COR-L47 (cell line): ENCODE results near the gene RBKS.
A peak's percentile ranks its signal among the peaks of the same experiment; 100 is the strongest.

ENCODE experiments used
- DNase-seq: peaks from one replicate; lab custom pipeline; 2025; lab: John Stamatoyannopoulos, UW

RBKS gene

DNA sequence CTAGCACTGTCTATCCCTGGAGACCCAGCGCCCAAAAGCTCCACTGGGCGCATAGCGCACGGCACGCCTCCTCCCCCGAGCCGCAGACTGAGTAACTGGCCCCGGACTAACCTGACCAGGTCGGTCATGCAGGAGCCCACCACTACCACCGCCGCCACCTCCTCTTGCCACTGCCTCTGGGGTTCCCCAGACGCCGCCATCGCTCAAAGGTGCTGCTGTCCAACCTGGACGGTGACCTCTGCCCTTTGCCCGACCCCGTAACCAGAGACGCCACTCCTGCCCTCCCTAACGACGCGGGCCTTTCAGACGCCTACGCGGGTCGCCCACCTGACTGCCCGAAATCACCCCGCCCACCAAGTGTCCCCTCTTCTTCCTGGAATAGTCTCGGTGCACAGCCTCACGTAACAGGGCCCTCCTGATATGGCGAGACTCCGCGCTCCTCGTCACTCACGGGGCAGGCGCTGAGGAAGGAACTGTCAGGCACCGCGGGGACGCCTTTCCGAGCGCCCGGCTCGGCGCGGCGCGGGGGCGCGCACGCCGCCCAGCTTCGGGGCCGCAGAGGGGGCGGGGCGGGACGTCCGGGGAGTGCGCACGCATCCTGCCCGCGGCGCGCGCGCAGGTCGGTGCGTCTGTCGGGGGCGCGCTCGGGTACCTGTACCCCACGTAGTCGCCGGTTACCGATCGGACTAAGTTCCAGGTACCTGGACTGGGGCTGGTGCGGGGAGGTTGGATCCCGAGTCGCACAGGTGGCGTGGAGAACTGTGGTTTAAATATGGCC, at the start of gene RBKS, which contains the start of gene BABAM2:
TSS of gene RBKS (minus strand) at position 242 of the 778 bp plus-strand sequence. CDS start at position 200, 42 bp downstream.
TSS of gene BABAM2 (plus strand) at position 584 of the 778 bp plus-strand sequence. CDS start 3,828 bp downstream, outside the sequence.
- DNase-seq: peak; percentile 86

DNA sequence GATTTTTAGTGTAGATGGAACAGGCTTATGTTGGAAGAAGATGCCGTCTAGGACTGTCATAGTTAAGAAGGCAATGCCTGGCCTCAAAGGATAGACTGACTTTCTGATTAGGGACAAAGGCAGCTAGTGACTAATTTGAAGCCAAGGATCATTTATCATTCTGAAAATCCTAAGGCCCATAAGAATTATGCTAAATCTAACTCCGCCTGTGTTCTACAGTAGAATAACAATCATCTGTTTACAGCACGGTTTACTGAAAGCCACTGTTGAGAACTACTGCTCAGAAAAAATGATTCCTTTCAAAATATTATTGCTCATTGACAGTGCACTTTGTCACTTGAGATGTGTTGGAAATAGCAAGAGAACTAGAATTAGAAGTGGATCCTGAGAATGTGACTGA, 44.8 kb upstream of the RBKS start:
- DNase-seq: no peak

DNA sequence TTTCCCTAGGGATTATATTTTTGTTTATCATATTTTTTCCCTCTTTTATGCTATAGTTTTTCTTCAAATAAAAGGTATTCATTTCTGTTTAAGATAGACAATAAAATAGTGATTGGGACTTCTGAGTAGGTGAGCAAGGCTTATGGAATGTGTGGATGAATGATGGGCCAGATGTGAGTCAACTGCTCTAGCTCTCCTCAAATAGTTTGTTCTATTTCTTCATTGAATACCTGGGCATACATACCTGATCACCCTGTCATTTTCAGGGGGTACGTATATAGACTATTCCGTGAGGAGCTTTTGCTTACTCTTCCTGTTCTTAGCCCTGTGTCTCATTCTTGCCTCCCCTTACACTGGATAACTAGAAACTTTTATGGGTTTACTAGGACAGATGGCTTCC, 42.2 kb upstream of the RBKS start:
- no peak for DNase-seq

DNA sequence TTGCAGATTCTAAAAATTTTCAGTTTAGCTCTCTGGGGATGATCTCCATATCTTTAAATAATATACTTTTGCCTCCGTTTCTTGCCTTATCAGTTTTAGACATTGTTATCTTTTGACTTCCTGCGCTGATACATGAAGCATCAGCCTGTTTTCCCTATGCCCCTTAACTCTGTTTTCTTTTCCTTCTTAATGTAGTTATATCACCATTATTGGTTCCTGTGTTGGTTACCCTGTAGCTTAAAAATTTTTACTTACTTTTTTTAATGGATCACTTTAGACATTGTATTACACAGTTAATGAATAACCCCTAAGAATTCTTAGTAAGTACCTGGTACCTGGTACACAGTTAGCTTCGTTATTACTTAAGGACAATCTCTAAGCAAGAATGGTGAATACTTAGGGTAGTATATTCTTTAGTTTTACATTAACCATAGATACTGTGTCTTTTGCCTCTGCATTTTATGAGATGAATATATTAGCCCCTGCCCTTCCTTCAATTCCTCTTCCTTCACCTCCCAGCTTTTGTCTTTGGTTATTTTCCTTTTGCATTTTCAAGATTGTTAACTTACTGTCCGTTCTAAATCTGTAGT, 41.3 kb upstream of the RBKS start:
- DNase-seq: no peak

DNA sequence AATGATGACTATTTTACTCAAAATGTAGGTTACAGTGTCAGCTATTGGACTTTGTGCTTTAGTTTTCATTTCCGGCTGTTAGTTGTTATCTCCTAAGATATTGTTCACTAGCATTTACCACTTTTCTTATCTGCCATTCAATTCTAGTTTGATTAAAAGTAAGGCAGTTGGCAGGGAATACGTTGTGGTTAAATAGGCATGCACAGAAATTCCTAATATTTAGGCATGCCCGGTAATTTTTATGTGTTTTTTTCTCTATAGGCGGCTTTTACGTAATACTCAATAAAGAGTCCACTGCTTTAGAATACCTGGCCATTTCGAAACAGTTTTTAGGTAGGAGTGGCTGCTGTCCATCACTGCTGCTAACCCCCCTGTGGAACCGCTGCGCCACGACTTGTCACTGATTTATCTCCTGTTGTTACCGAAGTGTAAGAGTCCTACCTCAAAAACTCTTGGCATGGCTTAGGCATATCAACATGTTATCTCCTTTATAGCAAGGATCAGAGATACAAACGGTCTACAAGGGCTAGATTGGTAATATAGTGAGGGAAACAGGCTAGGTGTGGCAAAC, 39.8 kb upstream of the RBKS start:
- DNase-seq: no peak

DNA sequence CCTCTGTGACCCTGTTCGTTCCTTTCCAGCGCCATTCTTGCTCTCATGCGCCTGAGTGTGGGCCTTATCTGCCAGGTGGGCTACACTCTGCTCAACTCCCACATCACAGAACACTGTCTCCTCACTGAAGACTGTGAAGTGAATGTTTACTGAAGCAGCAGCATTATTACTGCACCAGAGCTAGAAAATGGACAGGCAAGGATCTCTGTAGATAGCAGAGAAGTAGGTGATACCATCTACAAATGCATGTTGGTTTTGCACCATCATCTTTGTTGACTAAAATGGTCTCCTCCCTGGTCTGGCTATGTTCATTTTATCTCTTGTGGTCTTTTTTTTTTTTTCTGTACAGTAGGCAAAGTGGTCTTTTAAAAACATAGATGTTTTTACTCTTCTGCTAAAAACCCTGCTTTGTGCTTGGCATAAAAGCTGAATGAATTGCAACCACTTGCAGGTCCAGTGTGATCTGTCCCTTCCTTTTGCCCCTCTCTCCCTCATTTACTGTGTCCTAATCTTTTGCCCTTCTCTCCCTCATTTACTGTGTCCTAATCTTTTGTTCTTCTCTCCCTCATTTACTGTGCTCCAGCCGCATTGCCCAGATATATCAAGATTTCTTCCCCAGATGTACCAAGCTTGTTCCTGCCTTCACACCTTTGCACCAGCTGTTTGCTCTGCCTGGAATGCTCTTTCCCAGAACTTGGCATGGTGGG, 35.7 kb upstream of the RBKS start:
- no peak for DNase-seq

DNA sequence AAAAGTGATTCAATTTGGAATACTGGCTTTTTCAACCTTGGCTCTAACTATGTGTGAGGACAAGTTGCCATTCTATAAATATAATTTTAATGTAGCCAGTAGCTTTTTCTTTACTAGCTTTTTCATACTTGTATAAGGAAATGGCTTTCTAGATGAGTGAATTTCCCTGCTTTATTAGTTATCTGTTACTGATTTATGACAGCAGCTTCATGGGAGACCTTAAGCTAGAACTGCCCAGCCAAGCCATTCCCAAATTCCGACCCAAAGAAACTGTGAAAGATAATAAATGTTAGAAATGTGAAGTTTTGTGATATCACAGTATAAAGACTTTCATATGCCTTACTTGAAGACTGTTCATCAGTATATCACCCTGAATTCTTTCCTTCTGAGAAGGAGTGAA, 32.7 kb upstream of the RBKS start:
- no peak for DNase-seq

DNA sequence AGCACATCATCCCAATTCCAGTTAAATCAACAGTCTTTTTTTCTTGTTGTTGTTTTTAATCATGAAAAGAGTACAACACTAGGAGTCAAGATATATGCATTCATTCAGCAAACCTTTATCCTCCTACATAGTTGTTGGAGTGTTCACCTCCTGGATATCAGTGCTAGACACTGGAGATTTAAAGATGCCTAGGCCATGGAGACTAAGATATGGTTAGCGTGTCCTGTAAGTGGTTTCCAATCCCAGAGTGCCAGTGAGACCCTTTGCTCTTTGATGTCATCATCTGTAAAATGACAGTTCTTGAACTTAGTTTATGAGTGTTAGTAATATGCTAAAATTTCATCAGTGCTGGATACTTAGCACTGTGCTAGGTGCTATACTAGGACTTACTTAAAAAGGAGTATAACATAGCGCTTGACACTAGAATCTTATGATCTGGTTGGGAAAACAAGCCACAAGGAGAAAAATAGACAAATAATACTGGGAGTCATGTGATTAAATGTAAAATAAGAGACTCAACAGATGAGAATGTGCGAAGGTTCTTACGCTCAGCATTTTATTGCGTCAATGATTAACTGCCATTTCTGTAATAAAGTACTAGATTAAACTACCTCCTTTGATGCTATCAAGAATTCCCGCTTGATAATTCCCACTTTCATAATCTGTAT, 31.8 kb upstream of the RBKS start:
- no peak for DNase-seq

DNA sequence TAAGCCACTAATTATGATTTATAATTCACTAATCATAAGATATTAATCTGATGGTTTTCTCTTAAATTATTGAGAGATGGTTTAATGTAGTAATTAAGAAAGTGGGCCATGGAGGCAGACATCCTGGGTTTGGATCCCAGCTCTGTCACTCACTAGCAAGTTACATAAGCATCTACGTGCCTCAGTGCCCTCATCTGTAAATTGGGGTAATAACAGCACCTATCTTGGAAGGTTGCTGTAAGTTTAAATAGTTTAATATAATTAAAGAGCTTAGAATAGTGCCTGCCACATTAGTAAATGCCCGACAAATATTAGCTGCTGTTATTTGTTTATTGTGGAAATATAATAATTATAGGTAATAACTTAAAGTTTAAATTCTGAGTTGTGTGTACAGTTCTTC, 31.2 kb upstream of the RBKS start:
- no peak for DNase-seq

DNA sequence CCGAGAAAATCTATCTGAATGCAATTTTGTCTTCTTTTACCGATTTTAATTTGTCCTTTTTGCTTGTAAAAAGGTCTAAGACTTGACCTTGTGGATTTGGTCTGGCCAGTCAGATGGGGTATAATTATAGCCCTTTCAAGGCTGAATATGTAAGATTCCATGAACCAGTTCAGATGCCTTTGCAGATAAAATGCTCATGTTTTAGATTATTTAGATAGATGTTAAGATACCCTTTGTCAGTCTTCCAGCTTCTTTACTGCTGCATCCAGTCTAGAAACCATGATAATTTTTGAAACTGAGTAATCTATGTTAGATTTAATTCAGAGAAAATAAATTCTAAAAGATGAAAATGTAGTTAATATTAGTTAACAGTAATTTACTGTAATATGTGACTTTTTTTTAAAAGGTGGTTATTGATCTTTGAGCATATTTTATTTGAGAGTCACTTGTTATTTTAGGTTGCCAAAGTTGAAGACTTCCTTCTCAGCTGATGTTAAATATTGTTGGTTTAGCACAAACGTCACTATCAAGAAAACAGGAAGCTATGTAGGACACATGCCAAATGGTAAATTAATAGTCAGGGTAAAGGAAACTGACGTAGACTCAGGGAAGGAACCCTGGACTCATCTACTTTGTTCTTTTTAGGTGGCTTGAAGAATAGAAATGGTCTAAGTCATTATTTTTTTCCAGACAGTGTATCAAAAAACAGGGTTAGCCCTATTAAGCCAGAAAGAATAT, 30.1 kb upstream of the RBKS start:
- no peak for DNase-seq

DNA sequence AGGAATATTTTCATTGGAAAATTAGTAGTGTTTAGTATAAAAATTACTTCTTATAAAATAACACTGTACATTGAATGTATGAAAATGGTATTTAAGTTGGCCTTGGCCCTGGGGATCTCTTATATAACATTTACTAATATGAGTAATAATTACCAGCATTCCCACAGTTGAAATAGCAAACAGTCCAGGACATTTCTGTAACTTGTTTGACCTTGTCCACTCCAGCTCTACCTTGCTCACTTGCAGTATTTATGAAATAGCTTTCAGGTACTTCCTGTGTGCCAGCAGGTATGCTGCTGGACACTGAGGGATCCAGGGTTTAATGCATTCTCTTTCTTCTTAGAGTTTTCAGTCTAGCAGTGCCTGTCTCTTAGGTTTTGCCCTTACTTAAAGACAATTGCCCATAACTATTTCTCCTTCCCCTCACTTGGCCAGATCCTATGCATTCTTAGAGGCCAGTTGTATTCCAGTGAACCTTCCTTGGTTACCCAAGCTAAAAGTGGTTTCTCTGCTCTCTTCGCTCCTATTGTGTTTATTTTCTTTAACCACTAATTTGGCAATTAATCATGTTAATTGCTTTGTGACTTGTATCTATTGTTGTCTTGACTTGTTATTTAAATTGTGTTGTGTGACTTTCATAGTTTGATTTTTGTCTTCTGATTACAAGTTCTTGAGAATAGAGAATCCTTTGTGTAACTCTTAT, 26.3 kb upstream of the RBKS start:
- DNase-seq: no peak

DNA sequence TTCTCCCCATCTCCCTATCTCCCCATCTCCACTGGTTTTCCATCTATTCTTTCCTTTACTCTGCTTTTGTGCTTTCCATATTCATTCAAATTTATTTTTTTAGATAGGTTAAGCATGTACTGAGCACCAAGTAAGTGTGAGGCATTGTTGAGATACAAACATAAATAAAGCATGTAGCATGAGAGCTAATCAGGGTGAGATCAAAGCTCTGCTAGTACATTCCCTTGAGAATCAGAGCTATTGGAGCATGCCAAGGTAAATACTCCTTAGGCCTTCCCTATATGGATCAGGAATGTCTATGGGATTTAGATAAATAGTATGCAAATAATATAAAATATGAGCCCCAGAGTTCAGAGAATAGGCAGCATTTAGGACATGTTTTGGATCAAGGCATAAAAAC, 25.7 kb upstream of the RBKS start:
- DNase-seq: no peak

DNA sequence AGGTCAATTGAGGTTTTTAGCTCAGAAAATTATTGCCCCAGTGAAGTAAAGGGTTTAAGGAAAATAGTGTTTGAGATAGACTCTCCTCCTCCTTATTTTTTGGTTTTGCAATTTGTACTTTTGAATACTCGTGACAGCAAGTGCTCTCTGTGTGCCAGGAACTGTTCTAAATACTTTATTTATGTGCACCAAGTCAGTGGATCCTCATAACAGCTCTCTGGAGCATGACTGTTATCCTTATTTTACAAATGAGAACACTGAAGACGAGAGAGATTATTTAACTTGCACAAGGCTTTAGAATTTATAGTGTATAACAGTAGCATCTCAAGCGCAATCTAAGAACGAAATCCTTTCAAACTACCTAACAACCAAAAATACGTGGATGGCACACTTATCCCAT, 25.0 kb upstream of the RBKS start:
- no peak for DNase-seq

DNA sequence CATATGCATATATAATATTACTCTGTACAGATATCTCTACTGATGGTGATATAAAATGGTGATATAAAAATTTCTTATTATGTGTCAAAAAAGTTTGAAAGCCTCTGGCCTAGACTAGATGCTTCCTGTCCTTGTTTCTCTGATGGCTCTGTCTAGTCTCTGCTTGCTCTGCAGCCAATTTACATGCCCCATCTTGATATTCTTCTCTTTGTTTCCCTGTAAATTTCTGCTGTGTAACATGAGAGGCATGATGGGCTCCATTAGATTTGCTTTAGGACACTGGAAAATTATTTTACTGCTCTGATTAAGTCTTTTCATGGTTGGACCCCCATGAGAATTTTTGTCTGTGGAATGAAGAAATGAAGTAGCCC, 24.6 kb upstream of the RBKS start:
- no peak for DNase-seq

DNA sequence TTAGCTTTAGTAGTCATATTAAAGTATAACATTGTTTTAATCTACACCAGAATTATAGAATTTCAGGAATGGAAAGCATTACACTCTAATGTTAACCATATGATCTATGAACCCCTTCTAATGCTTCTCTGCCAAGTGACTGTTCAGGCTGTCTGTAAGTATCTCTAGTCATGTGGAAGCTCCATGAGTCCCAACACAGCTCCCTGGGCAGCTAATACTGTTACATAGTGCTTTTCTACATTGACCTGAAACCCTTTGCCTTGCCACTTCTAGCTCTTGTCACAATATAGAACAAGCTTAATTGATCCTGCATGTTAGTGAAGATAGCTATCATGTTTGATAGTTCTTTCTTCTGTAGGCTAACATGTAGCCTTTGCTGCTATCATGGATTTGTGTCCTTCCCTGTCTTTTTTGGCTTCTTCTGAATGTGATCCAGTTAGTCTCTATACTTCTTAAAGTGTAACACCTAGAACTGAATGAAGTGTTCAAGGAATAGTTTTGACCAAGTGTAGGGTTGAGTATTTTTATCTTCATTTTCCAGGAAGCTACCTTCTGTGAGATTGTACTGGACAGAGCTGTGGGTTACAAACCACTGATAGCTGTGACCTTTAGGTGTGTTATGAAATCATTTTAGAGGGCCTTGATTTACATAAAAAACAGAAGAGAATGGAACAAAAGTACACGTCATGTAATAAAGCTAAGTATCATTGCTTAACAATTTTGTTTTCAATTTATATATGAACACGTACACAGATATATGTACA, 24.0 kb upstream of the RBKS start:
- DNase-seq: no peak

DNA sequence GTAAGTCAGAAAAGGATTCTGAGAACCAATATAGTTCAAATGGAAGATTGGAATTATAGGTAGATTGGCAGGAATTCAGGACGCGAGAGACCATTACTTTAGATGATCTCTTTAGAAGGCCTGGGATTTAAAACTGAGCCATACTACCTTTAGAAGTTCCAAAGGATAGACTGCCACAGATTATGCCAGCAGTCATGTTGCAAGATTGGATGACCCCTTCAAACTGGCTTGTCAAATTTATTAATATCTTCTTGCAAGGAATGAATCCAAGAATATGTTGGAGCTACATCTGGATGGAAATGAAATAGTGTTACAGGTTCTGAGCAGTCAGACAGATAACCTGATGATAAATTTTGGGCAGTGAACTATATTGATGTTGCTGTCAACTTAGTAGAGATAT, 22.3 kb upstream of the RBKS start:
- no peak for DNase-seq

DNA sequence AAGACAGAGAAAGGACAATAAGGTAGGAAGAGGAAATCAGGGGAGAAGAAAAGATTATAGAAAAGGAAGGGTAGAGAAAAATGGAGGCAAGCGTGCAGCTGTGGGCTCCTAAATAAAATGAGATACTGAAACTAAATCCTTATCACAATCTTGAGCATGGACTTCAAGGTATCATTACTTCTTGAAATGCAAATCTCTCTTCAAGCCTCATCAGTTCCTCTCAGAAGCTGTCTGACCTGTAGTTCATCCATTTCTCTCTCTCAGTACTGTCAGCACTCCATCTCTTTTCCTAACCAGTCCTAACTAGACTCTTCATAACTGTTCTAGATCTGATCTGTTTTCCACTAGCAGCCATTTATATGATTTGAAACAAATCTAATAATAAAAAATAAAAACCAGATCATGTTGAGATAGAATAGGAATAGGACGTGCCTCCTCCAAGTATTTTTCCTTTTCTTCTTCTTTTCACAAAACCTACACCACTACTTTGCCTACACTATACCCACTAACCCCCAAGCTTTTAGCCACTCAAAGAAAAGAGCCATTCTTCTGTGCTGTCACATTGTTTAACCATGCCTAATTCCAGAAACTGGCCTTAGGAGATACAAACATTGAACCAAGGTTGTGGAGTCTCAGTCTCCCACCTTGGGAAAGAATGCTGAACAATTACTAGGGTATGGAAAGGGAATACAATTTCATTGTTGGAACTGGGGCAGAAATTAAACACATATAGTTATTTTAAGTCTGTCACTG, 21.4 kb upstream of the RBKS start:
- DNase-seq: no peak

DNA sequence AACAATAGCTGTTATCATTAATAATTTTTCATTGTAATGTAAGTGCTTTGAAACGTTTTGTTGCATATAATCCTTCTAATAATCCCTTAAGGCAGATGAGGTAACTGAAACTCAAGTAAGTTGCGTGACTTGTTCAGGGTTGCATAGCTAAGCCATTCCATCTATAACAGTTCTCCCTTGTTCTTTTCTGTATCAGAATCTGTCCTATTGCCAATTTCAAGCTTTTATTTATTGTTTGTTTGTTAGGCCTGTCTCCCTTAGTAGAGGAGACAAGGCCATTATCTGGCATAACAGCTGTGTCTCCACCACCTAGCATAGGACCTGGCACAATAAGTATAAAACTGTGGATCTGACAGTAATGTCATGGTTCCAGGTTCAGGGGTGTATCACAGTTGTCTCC, 19.7 kb upstream of the RBKS start:
- DNase-seq: no peak

DNA sequence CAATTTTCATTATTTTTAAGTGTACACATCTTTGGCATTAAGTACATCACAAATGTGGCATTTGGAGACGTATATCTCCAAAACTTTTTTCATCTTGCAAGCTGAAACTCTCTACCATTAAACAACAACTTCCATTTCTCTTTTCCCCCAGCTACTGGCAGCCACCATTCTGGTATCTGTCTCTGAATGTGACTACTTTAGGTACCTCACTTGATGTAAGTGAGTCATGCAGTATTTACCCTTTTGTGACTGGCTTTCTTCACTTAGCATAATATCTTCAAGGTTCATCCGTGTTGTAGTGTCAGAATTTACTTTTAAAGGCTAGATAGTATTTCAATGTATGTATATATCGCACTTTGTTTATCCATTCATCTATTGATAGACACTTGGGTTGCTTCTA, 17.4 kb upstream of the RBKS start:
- no peak for DNase-seq

DNA sequence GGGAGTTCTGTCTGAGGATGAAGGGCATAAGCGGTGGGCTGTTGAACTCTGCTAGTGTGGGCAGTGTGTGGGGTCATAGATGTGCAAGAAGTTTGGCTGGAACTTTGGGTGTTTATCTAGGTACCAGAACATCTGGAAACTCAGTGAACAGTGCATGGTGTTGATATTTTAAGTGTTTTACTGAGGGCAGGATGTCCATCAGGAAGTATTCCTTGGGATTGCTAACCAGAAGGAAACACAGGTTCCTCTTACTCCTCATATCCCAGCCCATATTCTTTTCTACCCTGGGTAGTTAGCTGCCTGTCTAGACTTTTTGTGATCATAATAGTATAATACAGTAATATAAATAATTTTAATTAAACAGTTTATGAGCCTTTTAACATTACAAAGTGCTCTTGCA, 15.9 kb upstream of the RBKS start:
- no peak for DNase-seq
